NCI-H524 (cell line): ENCODE results near the gene ANKDD1B.
"Not testable (repeated sequence)": the region's sequence is repeated elsewhere in the genome, so short reads cannot be mapped to it uniquely, and the experiment has no call there.

Experiments
- DNase-seq, 2 experiments: peaks; one replicate each; lab custom pipeline; 2025; lab: John Stamatoyannopoulos, UW

Gene ANKDD1B

DNA sequence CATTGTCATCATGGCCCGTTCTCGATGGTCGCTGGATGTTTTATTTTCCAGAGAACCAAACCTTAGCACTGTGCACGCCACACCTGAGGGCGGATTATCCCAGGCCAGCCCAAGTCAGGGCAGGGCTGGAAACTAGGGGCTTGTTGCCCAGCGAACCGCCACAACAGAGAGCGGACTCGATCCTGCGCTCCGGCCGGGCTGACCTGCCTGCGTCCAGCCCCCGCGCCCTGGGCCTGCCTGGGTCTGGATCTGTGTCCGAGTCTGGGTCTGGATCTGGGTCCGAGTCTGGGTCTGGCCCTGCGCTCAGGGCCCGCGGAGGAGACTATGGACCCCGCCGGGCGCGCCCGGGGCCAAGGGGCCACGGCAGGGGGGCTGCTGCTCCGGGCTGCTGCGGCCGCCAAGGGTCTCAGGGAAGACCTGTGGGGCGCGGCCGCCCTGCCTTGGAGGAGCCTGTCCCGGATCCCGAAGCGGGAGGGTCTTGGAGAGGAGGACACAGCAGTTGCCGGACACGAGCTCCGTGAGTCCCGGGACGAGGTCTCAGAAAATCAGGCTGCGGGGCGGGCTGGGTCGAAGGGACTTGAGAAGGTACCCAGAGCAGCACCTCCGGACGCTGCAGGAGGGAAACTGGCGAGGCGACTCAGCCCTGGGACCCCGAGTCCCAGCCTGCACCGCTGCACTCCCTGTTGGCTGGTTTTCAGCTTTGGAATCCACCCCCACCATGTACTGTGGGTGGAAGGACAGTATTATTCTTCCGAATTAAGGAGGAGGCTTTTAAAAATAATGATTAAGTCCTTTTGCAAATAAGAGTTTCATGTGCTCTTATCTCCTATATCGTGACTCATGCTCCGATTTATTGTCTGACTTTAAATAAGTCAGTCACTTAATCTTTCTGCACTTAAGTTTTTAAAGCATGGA lies at the start of gene ANKDD1B:
ANKDD1B (plus strand) TSS at position 143 of the 915 bp plus-strand sequence; CDS start at position 325, 182 bp downstream.
- DNase-seq = peak in 1 of 2 experiments; percentile 43

DNA sequence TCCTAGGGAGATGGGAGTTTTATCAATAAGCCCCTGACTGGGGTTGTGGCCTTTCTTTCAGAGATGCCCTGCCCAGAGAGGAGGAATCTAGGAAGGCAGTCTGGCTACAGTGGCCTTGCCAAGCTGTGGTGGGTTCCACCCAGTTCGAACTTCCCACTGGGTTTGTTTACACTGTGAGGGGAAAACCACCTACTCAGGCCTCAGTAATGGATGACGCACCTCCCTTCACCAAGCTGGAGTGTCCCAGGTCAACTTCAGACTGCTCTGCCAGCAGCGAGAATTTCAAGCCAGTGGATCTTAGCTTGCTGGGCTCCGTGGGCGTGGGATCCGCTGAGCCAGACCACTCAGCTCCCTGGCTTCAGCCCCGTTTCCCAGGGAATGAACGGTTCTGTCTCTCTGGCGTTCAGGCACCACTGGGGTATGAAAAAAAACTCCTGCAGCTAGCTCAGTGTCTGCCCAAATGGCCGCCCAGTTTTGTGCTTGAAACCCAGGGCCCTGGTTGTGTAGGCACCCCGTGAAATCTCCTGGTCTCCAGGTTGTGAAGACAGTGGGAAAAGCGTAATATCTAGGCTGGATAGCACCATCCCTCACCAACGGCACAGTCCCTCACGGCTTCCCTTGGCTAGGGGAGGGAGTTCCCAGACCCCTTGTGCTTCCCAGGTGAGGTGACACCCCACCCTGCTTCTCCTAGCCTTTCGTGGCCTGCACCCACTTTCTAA lies 45.1 kb upstream of the ANKDD1B start:
- DNase-seq = not testable (repeated sequence)

DNA sequence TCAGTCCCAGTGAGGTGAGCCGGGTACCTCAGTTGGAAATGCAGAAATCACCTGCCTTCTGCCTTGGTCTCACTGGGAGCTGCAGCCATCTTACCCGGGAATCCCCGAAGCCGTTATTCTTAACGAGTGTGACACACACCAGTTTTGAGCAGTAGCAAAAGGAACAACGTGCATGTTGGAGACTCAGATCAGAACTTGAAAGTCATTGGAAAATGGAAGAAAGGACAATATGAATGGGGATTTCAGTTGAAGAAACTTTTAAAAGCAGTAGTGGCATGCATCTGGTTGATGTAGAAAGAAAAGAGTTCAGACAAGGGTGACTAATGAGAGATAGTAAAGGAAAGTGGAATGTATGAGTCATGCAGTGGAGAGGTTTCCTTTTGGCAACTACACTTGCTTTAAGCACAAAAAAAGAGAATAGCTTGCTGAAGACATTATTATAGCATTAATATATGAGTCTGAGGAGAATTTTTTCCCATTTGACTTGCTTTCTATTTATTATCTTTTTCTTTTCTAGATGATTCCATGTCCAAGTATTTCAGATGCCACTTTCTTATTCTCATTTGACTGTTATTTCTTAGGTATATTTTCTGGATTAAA lies 44.4 kb upstream of the ANKDD1B start:
- DNase-seq = no peak

DNA sequence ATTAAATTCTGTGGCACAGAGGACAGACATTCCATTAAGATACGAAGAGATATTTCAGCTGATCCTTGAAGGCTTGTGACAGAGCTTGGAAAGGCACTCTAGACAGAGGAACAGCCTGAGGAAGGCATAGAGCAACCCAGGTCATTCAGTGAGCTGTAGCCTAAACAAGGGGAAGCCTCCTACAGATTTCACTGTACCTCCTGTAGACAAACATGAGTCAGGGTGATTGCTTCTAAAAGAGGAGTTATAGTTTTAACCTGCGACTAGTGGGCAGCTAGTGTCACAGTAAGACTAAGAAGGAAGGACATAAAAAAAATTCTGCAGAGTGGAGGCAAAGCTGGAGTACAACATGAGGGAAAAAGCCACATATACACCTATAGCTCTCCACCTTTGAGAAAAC lies 43.5 kb upstream of the ANKDD1B start:
- DNase-seq = no peak

DNA sequence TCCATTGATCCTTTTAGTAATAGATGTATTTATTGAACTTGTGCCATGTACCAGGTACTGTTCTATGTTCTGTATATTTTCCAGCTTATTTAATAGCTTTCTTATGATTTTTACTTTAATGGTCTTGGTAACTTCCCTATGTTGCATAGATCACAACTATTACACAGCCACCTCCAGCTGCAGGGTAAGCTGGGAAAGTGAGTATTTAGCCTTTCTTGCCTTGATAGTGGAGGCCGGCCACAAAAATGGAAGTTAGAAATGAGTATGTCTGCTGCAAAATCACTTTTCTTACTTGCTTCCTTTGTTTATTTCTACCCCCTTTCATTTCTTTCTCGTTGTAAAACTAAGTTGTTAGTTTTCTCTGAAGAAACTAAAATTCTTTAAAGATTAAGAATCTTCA lies 43.1 kb upstream of the ANKDD1B start:
- no peak for DNase-seq

DNA sequence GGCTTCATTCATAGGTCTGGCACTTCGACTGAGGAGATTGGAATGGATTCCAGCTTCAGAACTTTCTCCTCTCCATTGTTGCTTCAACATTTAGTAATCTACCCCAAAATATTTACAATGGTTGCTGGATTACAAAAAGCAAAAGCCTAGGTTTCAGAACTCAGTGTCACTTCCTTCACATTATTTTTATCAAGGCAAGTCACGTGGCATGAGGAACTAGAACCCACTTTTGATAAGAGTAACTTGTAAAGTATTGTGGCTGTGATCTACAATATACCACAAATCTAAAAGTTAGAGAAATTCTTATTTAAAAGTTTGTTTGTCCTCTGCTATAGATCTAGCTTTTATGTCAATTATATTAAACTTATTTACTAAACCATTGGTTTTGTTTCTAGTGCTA lies 39.7 kb upstream of the ANKDD1B start:
- no peak for DNase-seq

DNA sequence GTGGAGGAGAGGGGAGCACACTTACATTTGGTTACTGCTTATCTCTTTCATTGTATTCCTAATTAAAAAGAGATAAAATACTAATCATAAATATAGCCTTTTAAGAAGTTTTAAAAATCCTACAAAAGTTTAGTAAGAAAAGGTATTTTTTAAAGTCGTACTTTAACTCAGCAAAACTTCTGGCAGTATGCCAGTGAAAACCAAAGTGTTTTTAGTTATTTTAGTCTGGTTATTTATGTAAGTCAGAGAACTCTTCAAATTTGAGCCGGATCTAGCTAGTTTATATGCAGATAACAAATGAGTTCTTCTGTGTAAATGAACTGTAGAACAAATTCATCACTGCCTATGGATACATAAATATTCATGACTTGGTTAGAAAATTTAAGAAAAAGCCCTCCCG lies 36.5 kb upstream of the ANKDD1B start:
- DNase-seq = no peak

DNA sequence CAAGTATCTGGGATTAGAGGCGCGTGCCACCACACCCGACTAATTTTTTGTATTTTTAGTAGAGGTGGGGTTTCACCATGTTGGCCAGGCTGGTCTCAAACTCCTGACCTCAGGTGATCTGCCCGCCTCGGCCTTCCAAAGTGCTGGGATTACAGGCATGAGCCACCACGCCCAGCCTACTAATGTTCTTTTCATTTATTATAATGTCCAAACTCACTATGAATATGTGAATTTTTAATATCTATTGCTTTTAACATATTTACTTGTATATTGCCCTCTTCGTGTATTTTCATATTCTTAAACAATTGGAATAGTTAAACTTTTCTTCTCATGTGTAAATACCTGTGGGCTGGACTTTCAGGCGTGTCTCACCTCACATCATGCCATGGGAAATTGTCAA lies 33.0 kb upstream of the ANKDD1B start:
- not testable (repeated sequence) for DNase-seq

DNA sequence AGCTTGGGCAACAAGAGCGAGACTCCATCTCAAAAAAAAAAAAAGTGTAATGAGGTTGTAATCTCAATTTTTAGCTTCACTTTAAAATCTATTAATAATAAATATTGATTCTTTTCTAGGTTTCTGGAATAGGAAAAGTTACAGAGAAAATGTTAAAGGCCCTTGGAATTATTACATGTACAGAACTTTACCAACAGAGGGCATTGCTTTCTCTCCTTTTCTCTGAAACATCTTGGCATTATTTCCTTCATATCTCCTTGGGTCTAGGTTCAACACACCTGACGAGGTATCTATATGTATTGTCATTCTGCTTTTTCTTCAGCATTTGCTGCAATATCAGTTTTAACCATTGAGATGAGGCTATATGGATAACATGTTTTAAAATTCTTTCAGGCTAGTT lies 26.6 kb upstream of the ANKDD1B start:
- DNase-seq = peak in 1 of 2 experiments; percentile 6

DNA sequence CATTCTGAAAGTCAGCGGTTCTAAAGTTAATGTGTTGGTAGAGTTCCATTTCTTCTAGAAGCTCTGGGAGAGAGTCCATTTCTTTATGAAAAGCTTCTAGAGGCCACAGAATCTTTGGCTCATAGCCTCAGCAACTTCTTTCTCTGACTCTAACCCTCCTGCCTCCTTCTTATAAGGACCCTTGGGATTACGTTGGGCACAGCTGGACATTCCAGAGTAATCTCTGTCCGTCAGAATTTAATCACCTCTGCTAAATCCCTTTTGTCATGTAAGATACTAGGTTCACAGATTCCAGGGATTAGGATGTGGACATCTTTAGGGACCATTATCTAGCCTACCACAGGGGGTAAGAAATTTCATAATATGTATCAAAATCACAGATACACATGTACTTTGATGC lies 22.6 kb upstream of the ANKDD1B start:
- DNase-seq = peak; percentile 61 to 71

DNA sequence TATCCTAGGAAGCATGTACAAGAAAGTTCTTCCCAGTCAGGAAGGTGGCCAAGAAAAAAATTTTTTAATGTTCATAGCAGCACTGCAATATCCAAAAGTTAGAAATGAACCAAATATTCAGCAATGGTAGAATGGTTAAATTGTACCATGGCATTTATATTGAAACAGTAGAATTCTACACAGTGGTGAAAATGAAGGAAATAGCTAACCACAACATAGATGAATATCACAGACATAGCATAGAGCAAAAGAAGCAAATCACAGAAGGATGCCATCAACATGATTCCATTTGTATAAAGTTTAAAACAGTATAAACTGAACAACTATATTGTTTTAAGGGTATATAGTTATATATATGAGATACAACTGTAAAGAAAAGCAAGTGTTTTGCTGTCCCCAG lies 10.7 kb upstream of the ANKDD1B start:
- DNase-seq = no peak

DNA sequence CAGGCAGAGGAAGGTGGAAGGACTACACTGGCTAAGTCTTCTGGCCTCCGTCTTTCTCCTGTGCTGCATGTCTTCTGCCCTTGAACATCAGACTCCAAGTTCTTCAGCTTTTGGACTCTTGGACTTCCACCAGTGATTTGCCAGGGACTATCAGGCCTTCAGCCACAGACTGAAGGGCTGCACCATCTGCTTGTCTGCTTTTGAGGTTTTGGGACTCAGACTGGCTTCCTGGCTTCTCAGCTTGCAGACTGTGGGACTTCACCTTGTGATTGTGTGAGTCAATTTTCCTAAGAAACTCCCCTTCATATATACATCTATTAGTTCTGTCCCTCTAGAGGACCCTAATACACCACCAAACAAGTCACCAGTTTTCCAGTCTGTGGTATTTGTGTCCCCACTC lies 9.7 kb upstream of the ANKDD1B start:
- DNase-seq = no peak

DNA sequence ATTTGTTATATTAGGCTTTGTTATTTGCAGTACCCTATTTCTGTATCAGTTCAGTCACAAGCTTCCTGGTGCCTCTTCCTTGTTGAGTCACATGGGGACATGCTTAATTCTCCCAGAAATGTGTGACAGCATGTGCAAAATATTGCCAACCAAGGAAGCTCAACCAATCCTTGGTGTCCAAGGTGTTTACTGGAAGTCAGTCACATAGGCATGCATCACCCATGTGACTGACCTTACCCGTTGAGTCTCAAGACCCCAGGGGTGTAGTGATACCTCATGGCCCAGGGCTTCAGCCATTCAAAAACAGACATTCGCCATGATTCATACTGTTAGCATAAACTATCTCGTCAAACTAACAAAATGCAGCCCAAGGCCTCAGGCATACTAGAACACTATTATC lies 9.3 kb upstream of the ANKDD1B start:
- no peak for DNase-seq

DNA sequence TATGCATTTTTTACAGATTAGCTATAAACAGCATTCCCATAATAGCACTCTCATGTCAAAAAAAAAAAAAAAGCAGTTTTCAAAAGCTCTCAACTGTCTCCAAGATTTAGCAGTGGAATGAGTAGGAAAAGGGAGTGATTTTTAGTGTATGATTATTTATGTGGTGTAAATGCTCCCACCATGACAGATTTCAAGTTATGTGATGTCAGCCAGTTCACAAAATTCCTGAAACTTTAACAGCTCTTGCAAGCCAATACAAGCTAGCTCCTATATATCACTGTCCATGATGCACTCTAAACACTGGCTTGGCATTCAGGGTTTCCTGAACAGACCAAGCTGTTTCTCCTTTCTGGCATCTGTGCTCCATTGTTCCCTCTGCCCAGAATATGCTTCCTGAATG lies 7.9 kb upstream of the ANKDD1B start:
- DNase-seq = no peak

DNA sequence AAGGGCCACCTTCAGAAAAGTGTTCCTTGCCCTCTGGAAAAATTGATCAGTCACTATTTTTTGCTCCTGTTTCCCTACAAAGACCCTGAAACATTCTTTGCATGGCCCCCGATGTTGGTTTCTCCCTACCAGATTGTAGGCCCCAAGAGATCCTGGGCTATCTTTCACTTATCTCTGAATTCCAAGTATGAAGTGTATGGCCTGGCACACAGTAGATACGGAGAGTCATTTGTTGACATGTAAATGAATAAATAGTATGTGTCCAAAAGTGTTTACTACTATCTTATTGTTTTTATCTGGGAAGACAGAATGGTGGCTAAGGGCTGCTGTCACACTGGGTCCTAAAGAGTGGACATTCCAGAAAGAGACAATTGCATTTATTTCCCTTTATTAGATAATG lies 7.4 kb upstream of the ANKDD1B start:
- no peak for DNase-seq

DNA sequence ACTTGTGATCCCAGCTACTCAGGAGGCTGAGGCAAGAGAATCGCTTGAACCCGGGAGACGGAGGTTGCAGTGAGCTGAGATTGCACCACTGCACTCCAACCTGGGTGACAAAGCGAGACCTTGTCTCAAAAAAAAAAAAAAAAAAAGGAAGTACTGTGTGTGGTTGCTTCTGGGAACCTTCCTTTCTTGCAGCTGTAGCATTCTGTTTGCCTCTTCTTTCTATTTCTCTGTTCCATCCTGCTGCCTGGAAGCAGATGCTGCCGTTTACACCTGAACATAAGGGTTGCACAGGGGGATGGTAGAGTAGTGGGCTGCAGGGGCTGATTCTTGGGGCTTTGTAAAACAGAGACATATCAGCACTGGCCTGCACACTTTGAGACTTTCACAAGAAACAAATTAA lies 3.9 kb upstream of the ANKDD1B start:
- DNase-seq = not testable (repeated sequence)

DNA sequence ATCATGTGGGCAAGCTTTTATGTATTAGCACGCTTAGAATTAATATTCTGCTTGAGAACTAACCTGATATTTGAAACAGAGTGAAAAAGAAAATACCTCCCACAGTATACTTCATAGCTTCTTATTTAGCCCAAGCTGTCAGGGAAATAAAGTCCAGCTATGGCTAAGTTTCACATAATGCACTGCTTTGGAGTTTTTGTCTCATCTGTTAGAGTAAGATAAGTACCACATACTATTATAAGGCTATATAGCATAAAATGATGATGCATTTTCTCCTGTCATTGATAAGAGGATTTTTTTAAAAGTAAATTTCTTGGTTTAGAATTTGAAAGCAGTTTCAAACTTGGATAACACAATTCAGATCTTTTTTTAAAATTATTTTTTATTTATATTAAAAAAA lies 2.4 kb upstream of the ANKDD1B start:
- DNase-seq = no peak

DNA sequence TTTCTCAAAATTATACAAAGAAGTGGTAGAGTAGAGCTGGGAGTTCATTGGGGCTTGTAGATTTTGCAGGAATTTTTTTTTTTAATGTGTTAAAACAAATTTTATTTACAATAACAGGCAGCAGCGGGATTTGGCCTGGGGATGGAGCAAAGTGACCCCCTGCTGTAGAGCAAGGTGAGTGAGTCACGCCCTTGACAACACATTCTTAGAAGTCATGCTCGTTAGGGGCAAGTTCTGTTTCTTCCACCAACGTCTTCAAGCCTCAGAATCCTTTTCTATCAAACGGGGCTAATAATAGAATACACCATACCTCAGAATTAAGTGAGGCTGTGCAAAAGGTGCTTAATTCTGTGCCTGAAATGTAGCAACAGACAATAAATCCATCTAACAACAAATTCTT lies 1.1 kb upstream of the ANKDD1B start:
- no peak for DNase-seq

DNA sequence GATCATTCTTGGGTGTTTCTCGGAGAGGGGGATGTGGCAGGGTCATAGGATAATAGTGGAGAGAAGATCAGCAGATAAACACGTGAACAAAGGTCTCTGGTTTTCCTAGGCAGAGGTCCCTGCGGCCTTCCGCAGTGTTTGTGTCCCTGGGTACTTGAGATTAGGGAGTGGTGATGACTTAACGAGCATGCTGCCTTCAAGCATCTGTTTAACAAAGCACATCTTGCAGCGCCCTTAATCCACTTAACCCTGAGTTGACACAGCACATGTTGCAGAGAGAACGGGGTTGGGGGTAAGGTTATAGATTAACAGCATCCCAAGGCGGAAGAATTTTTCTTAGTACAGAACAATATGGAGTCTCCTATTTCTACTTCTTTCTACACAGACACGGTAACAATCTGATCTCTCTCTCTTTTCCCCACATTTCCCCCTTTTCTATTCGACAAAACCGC lies 368 bp upstream of the ANKDD1B start:
- peak; percentile 86 to 90 for DNase-seq

DNA sequence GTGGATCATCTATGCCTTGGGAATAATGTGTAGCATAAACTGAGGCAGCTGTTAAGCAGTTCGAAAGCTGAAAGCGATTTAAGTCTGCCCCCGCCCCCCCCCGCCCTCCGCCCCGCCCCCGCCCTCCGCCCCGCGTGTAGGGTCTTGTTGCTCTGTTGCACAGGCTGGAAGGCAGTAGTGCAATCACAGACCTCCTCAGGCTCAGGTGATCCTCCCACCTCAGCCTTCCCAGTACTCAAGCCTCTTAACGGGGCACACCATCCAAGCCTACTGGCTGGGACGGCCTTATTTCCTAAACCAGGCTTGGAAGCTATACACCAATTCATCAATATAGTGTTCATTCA lies 945 bp downstream of the ANKDD1B start:
- peak in 1 of 2 experiments; percentile 35 for DNase-seq

DNA sequence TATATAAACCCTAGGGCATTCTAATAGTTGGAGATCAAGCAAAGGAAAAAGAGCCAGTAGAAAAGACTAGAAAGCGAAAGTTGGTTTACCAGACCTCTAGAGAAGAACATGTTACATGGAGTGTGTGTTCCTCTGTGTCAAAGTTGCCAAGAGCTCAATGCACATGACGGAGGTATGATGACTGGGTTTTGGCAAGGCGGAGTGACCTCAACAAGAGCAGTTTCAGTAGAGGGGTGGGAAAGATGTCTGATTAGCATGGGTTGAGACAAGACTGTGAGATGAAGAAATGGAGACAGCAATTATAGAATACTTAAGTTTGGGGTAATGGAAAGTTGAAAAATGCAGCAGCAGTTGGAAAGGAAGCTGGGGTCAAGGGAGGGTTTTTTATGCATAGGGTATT lies 1.6 kb downstream of the ANKDD1B start:
- no peak for DNase-seq

DNA sequence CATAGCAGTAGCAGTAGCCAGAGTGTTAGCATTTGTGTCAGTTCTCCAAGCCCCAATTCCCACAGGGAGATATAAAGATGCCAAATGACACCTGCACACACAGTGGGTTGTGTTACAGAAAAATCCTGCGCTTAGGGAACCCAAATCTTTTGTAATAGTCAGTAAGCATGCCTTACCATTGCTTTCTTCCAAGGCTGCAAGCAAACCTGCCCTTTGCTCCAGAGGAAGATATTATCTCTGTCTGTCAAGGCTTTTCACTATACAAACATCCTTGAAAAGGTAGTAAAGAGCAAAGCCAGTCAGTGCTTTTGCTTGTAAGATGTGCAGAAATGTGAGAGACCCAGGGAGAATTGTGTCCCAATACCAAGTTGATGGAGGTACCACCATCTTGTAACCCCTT lies 2.9 kb downstream of the ANKDD1B start:
- DNase-seq = no peak

DNA sequence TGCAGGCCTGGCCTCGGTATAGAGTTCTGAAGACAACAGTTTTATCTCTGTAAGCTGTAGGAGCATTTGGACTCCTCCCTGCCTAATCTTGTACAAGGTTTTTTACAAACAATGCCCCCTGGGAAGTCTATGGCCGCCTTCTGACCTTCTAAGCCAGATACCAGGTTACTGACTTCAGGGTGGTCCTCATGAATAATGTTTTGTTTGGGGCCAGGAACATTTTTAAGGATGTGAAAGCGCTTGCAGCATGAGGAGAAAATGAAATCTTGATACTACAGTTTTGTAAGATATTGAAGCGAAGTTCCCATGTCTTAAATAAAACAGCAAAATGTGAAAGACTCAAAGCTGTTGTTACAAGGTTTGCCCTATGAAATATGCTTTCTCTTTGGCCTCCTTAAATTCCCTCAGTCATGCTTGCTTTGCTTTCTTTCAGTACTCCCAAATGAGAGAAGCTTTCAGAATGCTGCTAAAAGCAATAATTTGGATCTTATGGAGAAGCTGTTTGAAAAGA lies 5.2 kb downstream of the ANKDD1B start:
- DNase-seq = no peak
